Type B pancreatic cell (in vitro differentiated cells): Measurements from ENCODE around the gene DPP10. TPM values are rescaled to one million over a fixed set of nuclear protein-coding genes. Genes with fewer than 3 reads are reported as not detected.

ENCODE experiments used
- DNase-seq: peaks from one replicate; pipeline ENCODE4 v3.0.0; 2021; ENCODE audit warnings: mixed read lengths; ENCODE audit not compliant: unreplicated experiment; ENCODE audit errors: extremely low spot score
- H3K27ac Mint-ChIP-seq: 2 replicates; pipeline ENCODE4 v1.8.0; 2021; ENCODE audit warnings: mild to moderate bottlenecking, mixed read lengths
- H3K27me3 Mint-ChIP-seq: 2 replicates; pipeline ENCODE4 v1.8.0; 2021; ENCODE audit warnings: mixed read lengths
- H3K36me3 Mint-ChIP-seq: 2 replicates; pipeline ENCODE4 v1.8.0; 2021; ENCODE audit warnings: mixed read lengths
- H3K4me1 Mint-ChIP-seq: one replicate; pipeline ENCODE4 v1.8.0; 2021; ENCODE audit warnings: mixed read lengths; ENCODE audit not compliant: unreplicated experiment
- H3K4me3 Mint-ChIP-seq: 2 replicates; pipeline ENCODE4 v1.8.0; 2021; ENCODE audit warnings: mild to moderate bottlenecking, mixed read lengths
- H3K9me3 Mint-ChIP-seq: 2 replicates; pipeline ENCODE4 v1.8.0; 2021; ENCODE audit warnings: mixed read lengths
- total RNA-seq: library from RNA; stranded (reverse); gene quantifications from 2 replicates; pipeline ENCODE4 v1.2.1, GENCODE V29; 2021; ENCODE audit warnings: low replicate concordance
- TF ChIP-seq, protein P1 (sequence below): fragments of 200-600 bp; sonication (generic); conservative IDR thresholded peaks from 2 replicates; pipeline ENCODE4 v1.5.0; 2021; ENCODE audit warnings: antibody characterized with exemption, mild to moderate bottlenecking

Gene DPP10
- total RNA-seq, 1 donor from 2014 or later, result 8.8 TPM

- H3K4me1 Mint-ChIP-seq, result no peaks in the 10 kb centered on the region
- H3K9me3 Mint-ChIP-seq, result no peaks in the 10 kb centered on the region
- H3K27me3 Mint-ChIP-seq, result no peaks in the 10 kb centered on the region
- no peak overlapping the region for H3K4me3 Mint-ChIP-seq
- H3K27ac Mint-ChIP-seq, result no peak overlapping the region
- no peak for DNase-seq
- no peaks in the 10 kb centered on the region for H3K36me3 Mint-ChIP-seq
- TF ChIP-seq, protein P1, sequence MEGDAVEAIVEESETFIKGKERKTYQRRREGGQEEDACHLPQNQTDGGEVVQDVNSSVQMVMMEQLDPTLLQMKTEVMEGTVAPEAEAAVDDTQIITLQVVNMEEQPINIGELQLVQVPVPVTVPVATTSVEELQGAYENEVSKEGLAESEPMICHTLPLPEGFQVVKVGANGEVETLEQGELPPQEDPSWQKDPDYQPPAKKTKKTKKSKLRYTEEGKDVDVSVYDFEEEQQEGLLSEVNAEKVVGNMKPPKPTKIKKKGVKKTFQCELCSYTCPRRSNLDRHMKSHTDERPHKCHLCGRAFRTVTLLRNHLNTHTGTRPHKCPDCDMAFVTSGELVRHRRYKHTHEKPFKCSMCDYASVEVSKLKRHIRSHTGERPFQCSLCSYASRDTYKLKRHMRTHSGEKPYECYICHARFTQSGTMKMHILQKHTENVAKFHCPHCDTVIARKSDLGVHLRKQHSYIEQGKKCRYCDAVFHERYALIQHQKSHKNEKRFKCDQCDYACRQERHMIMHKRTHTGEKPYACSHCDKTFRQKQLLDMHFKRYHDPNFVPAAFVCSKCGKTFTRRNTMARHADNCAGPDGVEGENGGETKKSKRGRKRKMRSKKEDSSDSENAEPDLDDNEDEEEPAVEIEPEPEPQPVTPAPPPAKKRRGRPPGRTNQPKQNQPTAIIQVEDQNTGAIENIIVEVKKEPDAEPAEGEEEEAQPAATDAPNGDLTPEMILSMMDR, result no peak
Measured at GRCh38 chr2:115208493-115209164, 766.2 kb downstream of the DPP10 start.

DNA sequence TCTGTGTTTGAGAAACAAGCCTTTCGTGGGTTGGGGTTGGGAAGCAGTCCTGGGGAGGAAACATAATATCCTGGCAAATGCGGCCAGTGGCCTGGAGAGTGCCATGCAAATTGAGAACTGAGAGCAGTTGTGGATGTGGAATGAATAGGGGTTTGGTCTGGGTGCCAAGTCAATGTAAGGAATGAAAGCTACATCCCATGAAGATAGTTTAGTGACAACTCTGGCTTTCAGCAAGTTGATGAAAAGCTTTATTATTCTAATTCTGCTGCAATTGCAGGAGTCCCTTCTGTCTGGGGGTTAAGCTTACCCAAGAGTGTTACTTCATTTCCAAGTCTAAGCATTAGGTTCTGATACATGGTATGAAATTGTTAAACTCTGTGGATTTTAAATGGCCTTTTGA lies 771.6 kb downstream of the DPP10 start:
- TF ChIP-seq, protein P1, result no peak
- Mint-ChIP-seq H3K9me3 (no peaks in the 10 kb centered on the region), H3K27me3 (no peaks in the 10 kb centered on the region), H3K27ac (no peak overlapping the region), H3K4me1 (no peaks in the 10 kb centered on the region), H3K4me3 (no peak overlapping the region), H3K36me3 (no peaks in the 10 kb centered on the region)
- no peak for DNase-seq

GRCh38 chr2:115219296-115219695 lies 776.9 kb downstream of the DPP10 start:
- Mint-ChIP-seq H3K27me3 (no peaks in the 10 kb centered on the region), H3K9me3 (no peaks in the 10 kb centered on the region), H3K36me3 (no peaks in the 10 kb centered on the region), H3K4me3 (no peak overlapping the region), H3K4me1 (no peaks in the 10 kb centered on the region), H3K27ac (no peak overlapping the region)
- no peak for DNase-seq
- TF ChIP-seq, protein P1, result no peak

GRCh38 chr2:115234186-115234585 lies 791.7 kb downstream of the DPP10 start:
- H3K4me3 Mint-ChIP-seq, result no peak overlapping the region
- no peaks in the 10 kb centered on the region for H3K9me3 Mint-ChIP-seq
- no peaks in the 10 kb centered on the region for H3K36me3 Mint-ChIP-seq
- TF ChIP-seq, protein P1, result no peak
- no peak for DNase-seq
- no peaks in the 10 kb centered on the region for H3K27me3 Mint-ChIP-seq
- no peak overlapping the region for H3K27ac Mint-ChIP-seq
- no peaks in the 10 kb centered on the region for H3K4me1 Mint-ChIP-seq

- Mint-ChIP-seq H3K4me3 (no peak overlapping the region), H3K36me3 (no peaks in the 10 kb centered on the region), H3K4me1 (no peaks in the 10 kb centered on the region), H3K9me3 (no peaks in the 10 kb centered on the region), H3K27ac (no peak overlapping the region), H3K27me3 (no peaks in the 10 kb centered on the region)
- TF ChIP-seq, protein P1, result no peak
- DNase-seq, result no peak
Measured at GRCh38 chr2:115234737-115235136, 792.3 kb downstream of the DPP10 start.
